Esophagus muscularis mucosa (tissue), 4 donors: ENCODE results near the gene ADAM33. TPM values are rescaled to one million over a fixed set of nuclear protein-coding genes. Genes with fewer than 3 reads are reported as not detected.

Experiments
- DNase-seq: peaks from one replicate; pipeline ENCODE4 v3.0.0-alpha.2; 2017; ENCODE audit errors: extremely low spot score
- H3K27ac ChIP-seq, 4 donors: fragments of 200-600 bp; sonication (generic); replicated peaks in 1 of 4; 1 replicate in 3 of 4; 2 replicates in 1 of 4; pipeline ENCODE4 v1.5.1; 2016 to 2019; ENCODE audit warnings: mild to moderate bottlenecking in 1 of 4
- H3K27me3 ChIP-seq, 4 donors: fragments of 200-600 bp; sonication (generic); one replicate each; pipeline versions ENCODE4 v1.5.1 to v1.6.0; 2016 to 2019
- H3K36me3 ChIP-seq, 4 donors: fragments of 200-600 bp; sonication (generic); one replicate each; pipeline ENCODE4 v1.5.1; 2016 to 2019
- H3K4me1 ChIP-seq, 4 donors: fragments of 200-600 bp; sonication (generic); one replicate each; pipeline ENCODE4 v1.5.1; 2016 to 2019
- H3K4me3 ChIP-seq, 4 donors: fragments of 200-600 bp; sonication (generic); 1 replicate in 2 of 4; 2 replicates in 2 of 4; pipeline ENCODE4 v1.5.1; 2016 to 2019; ENCODE audit warnings: mild to moderate bottlenecking in 4 of 4, moderate library complexity in 1 of 4
- H3K9me3 ChIP-seq, 4 donors: fragments of 200-600 bp; sonication (generic); 1 replicate in 3 of 4; 2 replicates in 1 of 4; pipeline ENCODE4 v1.5.1; 2016 to 2019
- CTCF ChIP-seq, 3 experiments: fragments of 200-600 bp in 2 of 3; fragments of 450-650 bp in 1 of 3; sonication (generic) in 2 of 3; IDR thresholded peaks; one replicate each; pipeline ENCODE4 v1.5.1; 2017 to 2019; ENCODE audit warnings: antibody characterized with exemption in 3 of 3, mild to moderate bottlenecking in 2 of 3, moderate library complexity in 1 of 3
- EP300 ChIP-seq: sonication (generic); formaldehyde crosslinking; IDR thresholded peaks from one replicate; pipeline ENCODE4 v1.6.1; 2017; ENCODE audit warnings: antibody characterized with exemption
- POLR2A ChIP-seq: fragments of 450-650 bp; IDR thresholded peaks from one replicate; pipeline ENCODE4 v1.6.1; 2017; ENCODE audit warnings: antibody characterized with exemption, moderate library complexity, mild to moderate bottlenecking, low read depth
- POLR2AphosphoS5 ChIP-seq, 2 donors: sonication (generic); formaldehyde crosslinking; IDR thresholded peaks; one replicate each; pipeline ENCODE4 v1.6.1; 2017; ENCODE audit warnings: antibody characterized with exemption in 2 of 2
- WGBS: methylation state at CpG from one replicate; pipeline ENCODE4 v1.1.5; 2018; 5-methylcytosine and 5-hydroxymethylcytosine counted together
- intact Hi-C: fragments of 100-400 bp; cut with DNase I; formaldehyde crosslinking; loops from one replicate; pipeline ENCODE4 v1.15.1; 2023
- total RNA-seq, 4 donors: library from RNA; depleted of rRNA; stranded (reverse); fragments of >200 nt; gene quantifications; one replicate each; pipeline versions ENCODE4 v1.1.0 to v1.2.1, GENCODE V29; 2016

Gene ADAM33
- total RNA-seq, 4 donors from 2014 or later, result 45.4 to 144 (median 64.4) TPM

- peaks cover 35 to 48% (median 40%) of the 10 kb centered on the region in 4 donors for H3K4me1 ChIP-seq
- DNase-seq, result no peak
- no peak overlapping the region for H3K27ac ChIP-seq
- no peak for TF ChIP-seq CTCF (IDR thresholded peaks at IDR 0.05)
- no peak for TF ChIP-seq POLR2A
- TF ChIP-seq POLR2AphosphoS5 (IDR thresholded peaks at IDR 0.05), result no peak
- TF ChIP-seq EP300, result no peak
- peaks cover 0 to 56% (median 3%) of the 10 kb centered on the region in 4 donors for H3K27me3 ChIP-seq
- intact Hi-C loops, result no loop called here
- no peaks in the 10 kb centered on the region for H3K36me3 ChIP-seq
- no peaks in the 10 kb centered on the region for H3K9me3 ChIP-seq
- no peak overlapping the region for H3K4me3 ChIP-seq
- WGBS, result 90% methylated on average over 2 of the region's 3 CpGs
These were observed 47.1 kb upstream of the ADAM33 start for GRCh38 chr20:3728876-3729275.

- Histone ChIP-seq H3K27me3 (peaks cover 0 to 51% (median 3%) of the 10 kb centered on the region in 4 donors), H3K27ac (peak overlapping the region in 2 of 4 donors; percentile 0 to 63), H3K4me1 (peaks cover 33 to 43% (median 38%) of the 10 kb centered on the region in 4 donors), H3K9me3 (no peaks in the 10 kb centered on the region), H3K36me3 (no peaks in the 10 kb centered on the region), H3K4me3 (no peak overlapping the region)
- intact Hi-C loops, result no loop called here
- no peak for TF ChIP-seq POLR2AphosphoS5 (IDR thresholded peaks at IDR 0.05)
- WGBS, result 86% methylated on average over 5 of the region's 5 CpGs
- no peak for DNase-seq
These were observed 46.5 kb upstream of the ADAM33 start for GRCh38 chr20:3728354-3728753.

GRCh38 chr20:3727401-3728021 lies 45.7 kb upstream of the ADAM33 start:
- no peak for TF ChIP-seq EP300
- TF ChIP-seq POLR2A, result no peak
- TF ChIP-seq POLR2AphosphoS5 (IDR thresholded peaks at IDR 0.05), result no peak
- TF ChIP-seq CTCF (IDR thresholded peaks at IDR 0.05), result no peak
- Histone ChIP-seq H3K36me3 (no peaks in the 10 kb centered on the region), H3K9me3 (no peaks in the 10 kb centered on the region), H3K27ac (peak overlapping the region; percentile 0 to 63 (median 51)), H3K4me1 (peaks cover 33 to 40% (median 36%) of the 10 kb centered on the region in 4 donors), H3K27me3 (peaks cover 0 to 42% (median 3%) of the 10 kb centered on the region in 4 donors), H3K4me3 (peak overlapping the region in 1 of 4 donors; percentile 30)
- 39% methylated on average over 10 of the region's 11 CpGs for WGBS
- DNase-seq, result no peak
- intact Hi-C loops, result no loop called here

- no peaks in the 10 kb centered on the region for H3K9me3 ChIP-seq
- no peak for DNase-seq
- TF ChIP-seq POLR2AphosphoS5 (IDR thresholded peaks at IDR 0.05), result no peak
- no peak for TF ChIP-seq EP300
- no peak for TF ChIP-seq POLR2A
- no peak for TF ChIP-seq CTCF (IDR thresholded peaks at IDR 0.05)
- peaks cover 16 to 26% (median 22%) of the 10 kb centered on the region in 4 donors for H3K4me1 ChIP-seq
- no peak overlapping the region for H3K4me3 ChIP-seq
- H3K36me3 ChIP-seq, result no peaks in the 10 kb centered on the region
- 69% methylated on average over 4 of the region's 4 CpGs for WGBS
- peaks cover 0 to 16% (median 0%) of the 10 kb centered on the region in 4 donors for H3K27me3 ChIP-seq
- intact Hi-C loops, result no loop called here
- no peak overlapping the region for H3K27ac ChIP-seq
These were observed 42.5 kb upstream of the ADAM33 start for GRCh38 chr20:3724356-3724755.

GRCh38 chr20:3723284-3723683 lies 41.5 kb upstream of the ADAM33 start:
- DNase-seq, result no peak
- peaks cover 0 to 14% (median 0%) of the 10 kb centered on the region in 4 donors for H3K27me3 ChIP-seq
- intact Hi-C loops, result no loop called here
- 96% methylated on average over 8 of the region's 8 CpGs for WGBS
- no peak for TF ChIP-seq POLR2A
- no peak for TF ChIP-seq POLR2AphosphoS5 (IDR thresholded peaks at IDR 0.05)
- no peak for TF ChIP-seq CTCF (IDR thresholded peaks at IDR 0.05)
- TF ChIP-seq EP300, result no peak
- H3K4me3 ChIP-seq, result no peak overlapping the region
- H3K9me3 ChIP-seq, result no peaks in the 10 kb centered on the region
- peaks cover 11 to 15% (median 14%) of the 10 kb centered on the region in 4 donors for H3K4me1 ChIP-seq
- no peaks in the 10 kb centered on the region for H3K36me3 ChIP-seq
- H3K27ac ChIP-seq, result no peak overlapping the region
